Prostate gland (tissue), 2 donors: Measurements from ENCODE around the gene NEGR1. TPM values are rescaled to one million over a fixed set of nuclear protein-coding genes. Genes with fewer than 3 reads are reported as not detected.

Experiments
- DNase-seq: peaks from one replicate; pipeline ENCODE4 v3.0.0-alpha.2; 2019; ENCODE audit warnings: low spot score
- H3K27ac ChIP-seq, 2 donors: fragments of 200-600 bp; sonication (generic); 2 replicates each; pipeline ENCODE4 v1.5.1; 2017 to 2019
- H3K27me3 ChIP-seq: fragments of 200-600 bp; sonication (generic); replicated peaks from 2 replicates; pipeline ENCODE4 v1.5.1; 2019; ENCODE audit not compliant: insufficient read depth
- H3K36me3 ChIP-seq, 2 donors: fragments of 200-600 bp; sonication (generic); 1 replicate in 1 of 2; 2 replicates in 1 of 2; pipeline versions ENCODE4 v1.5.1 to v1.8.1; 2017 to 2019
- H3K4me1 ChIP-seq: fragments of 200-600 bp; sonication (generic); replicated peaks from 2 replicates; pipeline ENCODE4 v1.5.1; 2019
- H3K4me3 ChIP-seq, 2 donors: fragments of 200-600 bp; sonication (generic); 2 replicates each; pipeline ENCODE4 v1.5.1; 2017 to 2019
- H3K9me3 ChIP-seq: fragments of 200-600 bp; sonication (generic); 2 replicates; pipeline ENCODE4 v1.5.1; 2017
- POLR2A ChIP-seq: fragments of 450-650 bp; IDR thresholded peaks from one replicate; pipeline ENCODE4 v1.6.1; 2016; ENCODE audit warnings: antibody characterized with exemption, mild to moderate bottlenecking
- POLR2AphosphoS5 ChIP-seq: sonication (generic); formaldehyde crosslinking; IDR thresholded peaks from one replicate; pipeline ENCODE4 v1.6.1; 2017; ENCODE audit warnings: antibody characterized with exemption
- WGBS: methylation state at CpG from one replicate; pipeline ENCODE4 v1.1.5; 2018; 5-methylcytosine and 5-hydroxymethylcytosine counted together
- intact Hi-C: fragments of 100-400 bp; cut with DNase I; formaldehyde crosslinking; loops from one replicate; pipeline ENCODE4 v1.14.2; 2022
- total RNA-seq, 2 donors: library from RNA; depleted of rRNA; stranded (reverse); fragments of >200 nt; gene quantifications; one replicate each; pipeline ENCODE4 v1.1.0, GENCODE V29; 2016
- TF ChIP-seq, protein P1 (sequence below), 4 experiments: fragments of 200-600 bp in 2 of 4; fragments of 450-650 bp in 2 of 4; sonication (generic) in 2 of 4; IDR thresholded peaks; 1 replicate in 3 of 4; 2 replicates in 1 of 4; pipeline ENCODE4 v1.5.1; 2016 to 2019; ENCODE audit warnings: antibody characterized with exemption in 4 of 4, mild to moderate bottlenecking in 2 of 4, moderate library complexity in 2 of 4

The NEGR1 gene
- total RNA-seq, 2 donors from 2014 or later: 2.3 to 7.6 TPM

DNA sequence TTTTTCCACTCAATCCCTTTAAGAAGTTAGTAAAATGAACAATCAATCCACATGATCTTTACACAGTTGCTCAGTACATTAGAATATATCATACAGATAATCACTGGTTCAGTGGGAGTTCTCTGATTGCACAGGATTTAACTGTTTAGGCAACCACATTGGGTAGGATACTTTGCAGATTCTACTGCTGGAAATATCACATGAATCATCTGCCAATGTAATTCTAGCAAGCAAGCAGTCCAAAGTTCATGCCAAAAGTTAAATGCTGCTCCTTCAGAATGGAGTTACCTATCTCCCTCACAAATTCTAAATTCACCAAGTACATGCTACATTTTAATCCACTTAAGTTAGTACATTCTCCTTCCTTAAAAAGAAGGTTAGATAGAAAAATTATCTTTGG, 52.4 kb downstream of the NEGR1 start:
- H3K27me3 ChIP-seq: no peaks in the 10 kb centered on the region
- TF ChIP-seq, protein P1, sequence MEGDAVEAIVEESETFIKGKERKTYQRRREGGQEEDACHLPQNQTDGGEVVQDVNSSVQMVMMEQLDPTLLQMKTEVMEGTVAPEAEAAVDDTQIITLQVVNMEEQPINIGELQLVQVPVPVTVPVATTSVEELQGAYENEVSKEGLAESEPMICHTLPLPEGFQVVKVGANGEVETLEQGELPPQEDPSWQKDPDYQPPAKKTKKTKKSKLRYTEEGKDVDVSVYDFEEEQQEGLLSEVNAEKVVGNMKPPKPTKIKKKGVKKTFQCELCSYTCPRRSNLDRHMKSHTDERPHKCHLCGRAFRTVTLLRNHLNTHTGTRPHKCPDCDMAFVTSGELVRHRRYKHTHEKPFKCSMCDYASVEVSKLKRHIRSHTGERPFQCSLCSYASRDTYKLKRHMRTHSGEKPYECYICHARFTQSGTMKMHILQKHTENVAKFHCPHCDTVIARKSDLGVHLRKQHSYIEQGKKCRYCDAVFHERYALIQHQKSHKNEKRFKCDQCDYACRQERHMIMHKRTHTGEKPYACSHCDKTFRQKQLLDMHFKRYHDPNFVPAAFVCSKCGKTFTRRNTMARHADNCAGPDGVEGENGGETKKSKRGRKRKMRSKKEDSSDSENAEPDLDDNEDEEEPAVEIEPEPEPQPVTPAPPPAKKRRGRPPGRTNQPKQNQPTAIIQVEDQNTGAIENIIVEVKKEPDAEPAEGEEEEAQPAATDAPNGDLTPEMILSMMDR (IDR thresholded peaks at IDR 0.05): no peak
- TF ChIP-seq POLR2AphosphoS5: no peak
- no peak for TF ChIP-seq POLR2A
- H3K27ac ChIP-seq: no peak overlapping the region
- no peak overlapping the region for H3K4me3 ChIP-seq
- intact Hi-C loops: loop anchor here (5.0 kb wide), 1 partner anchor 52 kb away; the partner anchor contains the start of gene NEGR1
- H3K4me1 ChIP-seq: no peaks in the 10 kb centered on the region
- H3K36me3 ChIP-seq: no peaks in the 10 kb centered on the region
- no peak for DNase-seq
- H3K9me3 ChIP-seq: no peaks in the 10 kb centered on the region

DNA sequence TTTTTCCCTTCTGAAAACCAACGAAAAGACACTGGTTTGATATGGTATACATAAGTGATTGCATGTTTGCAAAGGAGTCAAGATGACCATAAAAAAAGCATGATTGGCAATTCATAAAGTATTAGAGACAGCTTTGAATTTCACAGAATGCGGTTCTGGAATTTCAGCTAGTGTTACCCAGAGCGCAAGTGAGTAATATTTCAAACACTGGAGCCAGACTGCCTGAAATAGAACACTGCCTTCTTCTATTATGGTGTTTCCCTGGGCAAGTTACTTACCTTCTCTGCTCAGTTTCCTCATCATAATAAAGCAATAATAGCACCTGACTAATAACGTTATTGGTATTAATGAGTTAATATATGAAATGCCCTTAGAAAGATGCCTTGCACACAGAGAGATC, 54.7 kb downstream of the NEGR1 start:
- WGBS: 59% methylated on average over 4 of the region's 4 CpGs
- H3K4me3 ChIP-seq: no peak overlapping the region
- intact Hi-C loops: loop anchor here (5.0 kb wide), 1 partner anchor 55 kb away; the partner anchor contains the start of gene NEGR1
- H3K27me3 ChIP-seq: no peaks in the 10 kb centered on the region
- H3K4me1 ChIP-seq: no peaks in the 10 kb centered on the region
- no peak for DNase-seq
- no peaks in the 10 kb centered on the region for H3K9me3 ChIP-seq
- H3K36me3 ChIP-seq: no peaks in the 10 kb centered on the region
- H3K27ac ChIP-seq: no peak overlapping the region
- no peak for TF ChIP-seq POLR2AphosphoS5
- no peak for TF ChIP-seq POLR2A
- TF ChIP-seq, protein P1 (IDR thresholded peaks at IDR 0.05): no peak

DNA sequence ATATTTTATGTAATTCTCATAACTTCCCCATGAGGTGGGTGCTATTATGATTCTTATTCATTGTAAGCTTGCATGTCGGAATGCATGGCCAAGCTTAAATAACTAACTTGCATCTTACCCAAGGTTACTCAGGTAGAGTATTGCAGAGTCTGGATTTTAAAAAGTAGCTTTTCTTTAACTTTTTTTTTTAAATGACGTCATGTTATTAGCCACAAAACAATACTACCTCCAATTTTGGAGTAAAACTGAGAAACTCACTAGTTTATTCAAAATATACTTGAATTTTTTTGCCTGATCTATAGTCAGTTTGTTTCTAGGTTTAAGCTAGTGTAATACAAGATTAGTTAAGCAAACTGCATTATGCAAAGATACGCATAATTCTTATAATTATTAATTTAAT, 57.8 kb downstream of the NEGR1 start:
- DNase-seq: no peak
- Histone ChIP-seq H3K36me3 (no peaks in the 10 kb centered on the region), H3K4me3 (no peak overlapping the region), H3K9me3 (no peaks in the 10 kb centered on the region), H3K27me3 (no peaks in the 10 kb centered on the region), H3K4me1 (no peaks in the 10 kb centered on the region), H3K27ac (no peak overlapping the region)
- WGBS: 92% methylated on average over 3 of the region's 3 CpGs
- intact Hi-C loops: no loop called here
- no peak for TF ChIP-seq POLR2AphosphoS5
- TF ChIP-seq POLR2A: no peak
- TF ChIP-seq, protein P1 (IDR thresholded peaks at IDR 0.05): no peak

DNA sequence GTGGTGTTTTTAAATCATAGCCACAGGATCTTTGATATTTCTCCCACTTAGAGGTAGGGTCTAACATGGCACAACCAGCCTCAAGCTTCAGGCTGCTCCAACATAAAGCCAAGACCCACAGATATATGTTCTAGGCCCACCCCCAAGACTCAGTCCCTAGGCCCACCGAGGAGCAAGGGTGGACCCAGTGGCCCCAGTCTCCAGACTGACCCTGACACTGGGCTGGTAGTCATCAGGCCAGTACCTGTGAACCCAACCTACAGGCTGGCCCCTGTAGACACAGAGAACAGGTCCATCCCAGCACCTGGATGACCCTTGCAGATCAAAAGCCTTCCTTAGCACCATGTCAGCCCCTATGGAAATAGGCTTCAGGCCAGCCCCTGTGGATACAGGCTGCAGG, 60.5 kb downstream of the NEGR1 start:
- no peaks in the 10 kb centered on the region for H3K9me3 ChIP-seq
- 80% methylated on average over 1 of the region's 1 CpG for WGBS
- no peaks in the 10 kb centered on the region for H3K27me3 ChIP-seq
- no peak for DNase-seq
- TF ChIP-seq, protein P1 (IDR thresholded peaks at IDR 0.05): no peak
- TF ChIP-seq POLR2AphosphoS5: no peak
- H3K27ac ChIP-seq: no peak overlapping the region
- H3K4me1 ChIP-seq: no peaks in the 10 kb centered on the region
- H3K4me3 ChIP-seq: no peak overlapping the region
- intact Hi-C loops: no loop called here
- H3K36me3 ChIP-seq: no peaks in the 10 kb centered on the region

DNA sequence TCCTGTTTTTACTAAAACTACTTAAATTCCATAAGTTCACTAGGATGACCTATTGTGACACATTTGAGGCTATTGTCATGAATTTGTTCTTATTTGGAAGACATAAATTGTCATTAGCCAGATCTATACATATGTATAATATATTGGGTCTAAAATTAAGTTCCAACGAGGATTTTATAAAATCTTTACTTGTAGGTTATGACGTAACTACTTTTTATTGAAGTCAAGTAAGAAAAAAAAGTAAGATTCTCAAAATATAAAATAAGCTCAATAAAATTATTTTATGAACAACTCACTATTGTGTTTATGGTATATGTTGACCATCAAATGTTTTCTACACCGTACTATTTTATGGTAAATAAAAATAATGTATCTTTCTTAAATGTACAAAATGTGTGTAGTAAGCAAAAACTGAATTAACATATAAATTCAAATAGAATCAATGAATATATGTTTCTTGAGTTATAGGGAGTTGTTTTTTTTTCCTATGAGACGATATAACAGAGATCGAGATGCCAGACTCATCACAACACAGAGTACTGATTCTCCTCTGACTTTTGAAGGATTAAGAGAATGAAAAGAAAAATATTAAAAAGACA, 64.1 kb downstream of the NEGR1 start:
- no peaks in the 10 kb centered on the region for H3K36me3 ChIP-seq
- 79% methylated on average over 5 of the region's 5 CpGs for WGBS
- H3K4me1 ChIP-seq: no peaks in the 10 kb centered on the region
- no peaks in the 10 kb centered on the region for H3K27me3 ChIP-seq
- DNase-seq: no peak
- no peak overlapping the region for H3K4me3 ChIP-seq
- no peak overlapping the region for H3K27ac ChIP-seq
- no peaks in the 10 kb centered on the region for H3K9me3 ChIP-seq
- TF ChIP-seq, protein P1 (IDR thresholded peaks at IDR 0.05): no peak
- intact Hi-C loops: no loop called here
